ENCODE data around the gene PRKAG3.

GRCh38 chr2:218824004-218824403 is 7.6 kb downstream of the PRKAG3 start:
- TF ChIP-seq REST (IDR thresholded peaks at IDR 0.05; ENCODE audit: low read depth) (no peak), RAD21 (IDR thresholded peaks at IDR 0.05; ENCODE audit: low read depth) (no peak)
